SK-N-SH (cell line): Measurements from ENCODE around the gene ZRANB2.

Source experiments
- EP300 ChIP-seq, 2 experiments: IDR thresholded peaks; 2 replicates each; pipeline versions ENCODE4 v1.4.0 to v1.6.1; 2012; ENCODE audit warnings: borderline replicate concordance in 1 of 2, low read depth in 1 of 2, low read length in 1 of 2
- TF ChIP-seq, protein P1 (sequence below): fragments of 200-600 bp; sonication (generic); IDR thresholded peaks from 2 replicates; pipeline ENCODE4 v1.6.1; 2017; ENCODE audit warnings: antibody characterized with exemption, mild to moderate bottlenecking, moderate library complexity

DNA sequence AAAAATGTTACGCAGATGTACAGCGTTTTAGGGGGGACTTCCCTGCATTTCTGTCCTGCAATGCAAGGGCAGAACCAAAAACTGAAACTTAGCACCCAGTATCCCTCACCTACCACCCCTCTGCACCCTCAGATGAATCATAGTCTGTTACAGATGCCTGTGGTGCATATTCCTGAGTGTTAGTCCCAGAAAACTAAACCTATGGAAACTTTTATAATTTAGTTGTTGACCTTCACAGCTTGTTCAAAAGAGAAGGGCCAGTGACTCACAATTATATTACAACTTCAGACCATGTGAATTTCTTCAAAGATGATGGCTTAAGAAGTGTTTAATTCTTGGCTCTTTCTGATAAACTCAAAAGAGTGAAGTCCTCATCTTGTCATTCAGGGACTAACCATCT is 39.0 kb downstream of the ZRANB2 start:
- TF ChIP-seq, protein P1, sequence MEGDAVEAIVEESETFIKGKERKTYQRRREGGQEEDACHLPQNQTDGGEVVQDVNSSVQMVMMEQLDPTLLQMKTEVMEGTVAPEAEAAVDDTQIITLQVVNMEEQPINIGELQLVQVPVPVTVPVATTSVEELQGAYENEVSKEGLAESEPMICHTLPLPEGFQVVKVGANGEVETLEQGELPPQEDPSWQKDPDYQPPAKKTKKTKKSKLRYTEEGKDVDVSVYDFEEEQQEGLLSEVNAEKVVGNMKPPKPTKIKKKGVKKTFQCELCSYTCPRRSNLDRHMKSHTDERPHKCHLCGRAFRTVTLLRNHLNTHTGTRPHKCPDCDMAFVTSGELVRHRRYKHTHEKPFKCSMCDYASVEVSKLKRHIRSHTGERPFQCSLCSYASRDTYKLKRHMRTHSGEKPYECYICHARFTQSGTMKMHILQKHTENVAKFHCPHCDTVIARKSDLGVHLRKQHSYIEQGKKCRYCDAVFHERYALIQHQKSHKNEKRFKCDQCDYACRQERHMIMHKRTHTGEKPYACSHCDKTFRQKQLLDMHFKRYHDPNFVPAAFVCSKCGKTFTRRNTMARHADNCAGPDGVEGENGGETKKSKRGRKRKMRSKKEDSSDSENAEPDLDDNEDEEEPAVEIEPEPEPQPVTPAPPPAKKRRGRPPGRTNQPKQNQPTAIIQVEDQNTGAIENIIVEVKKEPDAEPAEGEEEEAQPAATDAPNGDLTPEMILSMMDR, result no peak
- TF ChIP-seq EP300 (IDR thresholded peaks at IDR 0.05; ENCODE audit: borderline replicate concordance in 1 of 2, low read depth in 1 of 2, low read length in 1 of 2), result no peak
